Calu3 (cell line): ENCODE results near the gene DNAJC7. TPM values are rescaled to one million over a fixed set of nuclear protein-coding genes. Genes with fewer than 3 reads are reported as not detected.

Source experiments
- BruUV-seq: library from RNA; stranded (reverse); fragments of 400-500 nt; replicated peaks from 2 replicates; lab custom pipeline; 2021; lab: Mats Ljungman, UMichigan
- CTCF ChIA-PET: fragments of 300-600 bp; sonication (Branson Sonifier 250); formaldehyde crosslinking; loops from one replicate; lab custom pipeline; 2022; ENCODE audit warnings: antibody characterized with exemption; lab: Charles Lee
- DNase-seq: peaks from one replicate; pipeline ENCODE4 v3.0.0; 2022
- H3K27ac Mint-ChIP-seq: one replicate; pipeline ENCODE4 v1.8.0; 2022; ENCODE audit warnings: mixed read lengths; ENCODE audit not compliant: unreplicated experiment
- H3K27me3 Mint-ChIP-seq: one replicate; pipeline ENCODE4 v1.8.0; 2022; ENCODE audit warnings: mixed read lengths; ENCODE audit not compliant: unreplicated experiment
- H3K36me3 Mint-ChIP-seq: one replicate; pipeline ENCODE4 v1.8.0; 2022; ENCODE audit warnings: mild to moderate bottlenecking, moderate library complexity, mixed read lengths; ENCODE audit not compliant: insufficient read depth, unreplicated experiment
- H3K4me1 Mint-ChIP-seq: one replicate; pipeline ENCODE4 v1.8.0; 2022; ENCODE audit warnings: mild to moderate bottlenecking, low read depth, mixed read lengths; ENCODE audit not compliant: unreplicated experiment
- H3K4me3 Mint-ChIP-seq: one replicate; pipeline ENCODE4 v1.8.0; 2022; ENCODE audit warnings: mild to moderate bottlenecking, low read depth, moderate library complexity, mixed read lengths; ENCODE audit not compliant: unreplicated experiment
- H3K9me3 Mint-ChIP-seq: one replicate; pipeline ENCODE4 v1.8.0; 2022; ENCODE audit warnings: low read depth, mixed read lengths; ENCODE audit not compliant: unreplicated experiment
- CTCF ChIP-seq: fragments of 200-600 bp; IDR thresholded peaks from one replicate; pipeline ENCODE4 v1.8.0; 2022; ENCODE audit warnings: antibody characterized with exemption; ENCODE audit not compliant: unreplicated experiment
- intact Hi-C: fragments of 100-400 bp; cut with micrococcal nuclease; formaldehyde crosslinking; loops from one replicate; pipeline ENCODE4 v1.10.0; 2022; ENCODE audit not compliant: unreplicated experiment
- total RNA-seq: library from RNA; stranded (reverse); gene quantifications from 2 replicates; pipeline ENCODE4 v1.2.3, GENCODE V29; 2022

DNAJC7 gene
- total RNA-seq, 1 experiment from 2014 or later, result 184 TPM

- BruUV-seq, result no TSS peak
- no peak for TF ChIP-seq CTCF
- Mint-ChIP-seq H3K27me3 (no peaks in the 10 kb centered on the region), H3K27ac (peak overlapping the region; percentile 88), H3K36me3 (peaks cover 58% of the 10 kb centered on the region), H3K4me1 (peaks cover 64% of the 10 kb centered on the region), H3K9me3 (no peaks in the 10 kb centered on the region), H3K4me3 (peak overlapping the region; percentile 70)
- CTCF ChIA-PET, result interaction anchor here (0.6 to 5.8 kb wide), 14 partner anchors 12 to 1779 kb away, joined by 3 to 38 read pairs (median 4); partner anchors contain the start of genes CNP, DHX58, DNAJC7 and NKIRAS2
- no peak for DNase-seq
- intact Hi-C loops, result no loop called here
Observed at GRCh38 chr17:42002792-42003301, 14.4 kb downstream of the DNAJC7 start.

- Mint-ChIP-seq H3K4me3 (peak overlapping the region; percentile 70), H3K27me3 (no peaks in the 10 kb centered on the region), H3K9me3 (no peaks in the 10 kb centered on the region), H3K27ac (peak overlapping the region; percentile 88), H3K36me3 (peaks cover 57% of the 10 kb centered on the region), H3K4me1 (peaks cover 62% of the 10 kb centered on the region)
- intact Hi-C loops, result no loop called here
- no TSS peak for BruUV-seq
- no peak for TF ChIP-seq CTCF
- CTCF ChIA-PET, result interaction anchor here (0.6 to 5.8 kb wide), 13 partner anchors 11 to 357 kb away, joined by 3 to 38 read pairs (median 4); partner anchors contain the start of genes CNP, DHX58, DNAJC7 and NKIRAS2
- DNase-seq, result no peak
Observed at GRCh38 chr17:42002175-42002791, 15.0 kb downstream of the DNAJC7 start.

GRCh38 chr17:42001729-42002128, 15.5 kb downstream of the DNAJC7 start:
- TF ChIP-seq CTCF, result no peak
- H3K9me3 Mint-ChIP-seq, result no peaks in the 10 kb centered on the region
- BruUV-seq, result no TSS peak
- intact Hi-C loops, result no loop called here
- H3K4me1 Mint-ChIP-seq, result peaks cover 56% of the 10 kb centered on the region
- peak overlapping the region; percentile 88 for H3K27ac Mint-ChIP-seq
- DNase-seq, result no peak
- peak overlapping the region; percentile 70 for H3K4me3 Mint-ChIP-seq
- H3K27me3 Mint-ChIP-seq, result no peaks in the 10 kb centered on the region
- CTCF ChIA-PET, result interaction anchor here (1.5 to 5.8 kb wide), 2 partner anchors 12 to 15 kb away, joined by 3 to 38 read pairs; partner anchors contain the start of gene DNAJC7
- H3K36me3 Mint-ChIP-seq, result peaks cover 58% of the 10 kb centered on the region

GRCh38 chr17:42000413-42001133, 16.7 kb downstream of the DNAJC7 start:
- no TSS peak for BruUV-seq
- CTCF ChIA-PET, result interaction anchor here (0.7 to 5.8 kb wide), 4 partner anchors 9 to 19 kb away, joined by 3 to 38 read pairs (median 4); partner anchors contain the start of genes DNAJC7 and NKIRAS2
- intact Hi-C loops, result no loop called here

More at GRCh38 chr17:42000413-42001133, 16.7 kb downstream of the DNAJC7 start:
- H3K4me3 Mint-ChIP-seq, result peak overlapping the region; percentile 1
- H3K27ac Mint-ChIP-seq, result peak overlapping the region; percentile 29
- H3K4me1 Mint-ChIP-seq, result peaks cover 55% of the 10 kb centered on the region
- TF ChIP-seq CTCF, result no peak
- no peaks in the 10 kb centered on the region for H3K27me3 Mint-ChIP-seq
- H3K36me3 Mint-ChIP-seq, result peaks cover 69% of the 10 kb centered on the region
- no peak for DNase-seq
- no peaks in the 10 kb centered on the region for H3K9me3 Mint-ChIP-seq
